PC-9 (cell line): Measurements from ENCODE around the gene NLGN2. TPM values are rescaled to one million over a fixed set of nuclear protein-coding genes. Genes with fewer than 3 reads are reported as not detected.

Source experiments
- BruUV-seq: library from RNA; stranded (reverse); fragments of 400-500 nt; replicated peaks from 2 replicates; lab custom pipeline; 2021; lab: Mats Ljungman, UMichigan
- CTCF ChIA-PET: fragments of 300-600 bp; sonication (Branson Sonifier 250); formaldehyde crosslinking; loops from one replicate; lab custom pipeline; 2022; ENCODE audit warnings: antibody characterized with exemption; lab: Charles Lee
- POLR2A ChIA-PET: fragments of 300-600 bp; sonication (Branson Sonifier 250); formaldehyde crosslinking; loops from one replicate; lab custom pipeline; 2022; ENCODE audit warnings: antibody characterized with exemption; ENCODE audit not compliant: unreplicated experiment; lab: Charles Lee
- DNase-seq, 2 experiments: peaks; one replicate each; pipeline versions ENCODE4 v3.0.0 to v3.0.0-alpha.2; 2015 to 2022; ENCODE audit warnings: mixed read lengths in 1 of 2
- H2AFZ ChIP-seq: fragments of 200-600 bp; sonication (generic); 2 replicates; pipeline ENCODE4 v1.8.1; 2017; ENCODE audit warnings: antibody characterized with exemption
- H3F3A ChIP-seq: fragments of 200-600 bp; sonication (generic); 2 replicates; pipeline ENCODE4 v1.8.1; 2017; ENCODE audit warnings: antibody characterized with exemption, mild to moderate bottlenecking, low read depth; ENCODE audit not compliant: insufficient read depth
- H3K27ac ChIP-seq: fragments of 200-600 bp; sonication (generic); 2 replicates; pipeline ENCODE4 v1.6.1; 2016; ENCODE audit warnings: mixed run types
- H3K27me3 ChIP-seq: fragments of 200-600 bp; sonication (generic); 2 replicates; pipeline ENCODE4 v1.6.1; 2016; ENCODE audit warnings: low read depth, mixed run types; ENCODE audit not compliant: insufficient read depth
- H3K36me3 ChIP-seq: fragments of 200-600 bp; sonication (generic); 2 replicates; pipeline ENCODE4 v1.6.1; 2016; ENCODE audit warnings: low read depth, mixed run types
- H3K4me1 ChIP-seq: fragments of 200-600 bp; sonication (generic); replicated peaks from 2 replicates; pipeline ENCODE4 v1.6.1; 2016; ENCODE audit warnings: mixed run types; ENCODE audit not compliant: insufficient read depth
- H3K4me2 ChIP-seq: fragments of 200-600 bp; sonication (generic); 2 replicates; pipeline ENCODE4 v1.6.1; 2017; ENCODE audit warnings: mixed run types
- H3K4me3 ChIP-seq: fragments of 200-600 bp; sonication (generic); 2 replicates; pipeline ENCODE4 v1.6.1; 2016; ENCODE audit warnings: mixed run types
- H3K79me2 ChIP-seq: fragments of 200-600 bp; sonication (generic); 2 replicates; pipeline ENCODE4 v1.6.1; 2017; ENCODE audit warnings: low read depth, mixed run types
- H3K9me2 ChIP-seq: fragments of 200-600 bp; sonication (generic); 2 replicates; pipeline ENCODE4 v1.8.1; 2017; ENCODE audit warnings: mild to moderate bottlenecking; ENCODE audit not compliant: insufficient read depth
- H3K9me3 ChIP-seq: fragments of 200-600 bp; sonication (generic); 2 replicates; pipeline ENCODE4 v1.8.1; 2016; ENCODE audit warnings: low read depth; ENCODE audit not compliant: insufficient read depth
- H4K20me1 ChIP-seq: fragments of 200-600 bp; sonication (generic); 2 replicates; pipeline ENCODE4 v1.8.1; 2017; ENCODE audit not compliant: insufficient read depth
- EZH2 ChIP-seq: fragments of 200-600 bp; sonication (generic); IDR thresholded peaks from 2 replicates; pipeline ENCODE4 v1.8.0; 2017; ENCODE audit warnings: antibody characterized with exemption, low read depth
- intact Hi-C: fragments of 100-400 bp; cut with micrococcal nuclease; formaldehyde crosslinking; loops from one replicate; pipeline ENCODE4 v1.10.0; 2022; ENCODE audit not compliant: unreplicated experiment
- total RNA-seq: library from RNA; stranded (reverse); gene quantifications from 2 replicates; pipeline ENCODE4 v1.2.3, GENCODE V29; 2021
- TF ChIP-seq, protein P1 (sequence below): fragments of 200-600 bp; sonication (generic); conservative IDR thresholded peaks from 2 replicates; pipeline ENCODE4 v1.6.1; 2017; ENCODE audit warnings: mixed run types, antibody characterized with exemption, mild to moderate bottlenecking, moderate library complexity

NLGN2 gene
- total RNA-seq, 1 experiment from 2014 or later: 86.3 TPM

DNA sequence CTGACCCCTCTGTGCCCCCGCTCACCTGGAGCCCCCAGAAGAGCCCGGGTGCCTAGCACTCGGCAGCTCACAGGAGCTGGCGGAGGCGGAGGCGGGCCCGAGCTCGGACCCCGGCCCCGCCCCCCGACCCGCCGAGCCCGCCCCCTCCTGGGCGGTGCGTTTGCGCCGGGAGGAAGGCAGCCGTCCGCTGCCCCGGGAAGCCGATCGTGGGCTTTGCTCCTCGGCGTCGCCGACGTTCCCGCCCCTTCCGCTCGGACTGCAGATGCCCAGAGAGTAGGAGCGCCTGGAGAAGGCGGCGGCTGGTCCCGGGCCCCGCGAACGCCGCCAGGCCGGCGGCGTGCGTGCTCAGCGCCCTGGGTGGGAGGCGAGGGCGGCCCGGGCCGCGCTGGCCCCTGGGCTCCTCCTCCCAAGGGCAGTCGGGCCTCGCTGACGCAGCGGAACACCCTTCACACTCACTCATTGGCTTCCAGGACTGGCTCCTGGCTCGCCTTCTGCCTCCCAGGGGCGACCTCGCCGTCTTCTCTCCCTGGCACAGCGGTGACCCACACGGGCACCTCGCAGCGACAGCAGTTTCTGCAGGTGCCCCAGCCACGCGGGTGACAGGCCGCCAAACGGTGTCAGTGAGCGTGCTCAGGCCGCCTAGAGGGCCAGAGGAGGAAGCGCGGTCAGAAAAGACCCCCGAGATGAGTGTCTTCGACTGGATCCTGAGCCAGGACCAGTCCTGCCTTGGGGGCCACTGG, 13.0 kb upstream of the NLGN2 start, which contains the start of gene PLSCR3:
Gene PLSCR3 (minus strand): TSS at position 74 of the 740 bp plus-strand sequence. CDS start 415 bp downstream, outside the sequence.
- H3F3A ChIP-seq: peaks cover 12% of the 10 kb centered on the region; the same call in 1 of the 2 replicates
- no peaks in the 10 kb centered on the region for H3K9me3 ChIP-seq
- H3K4me1 ChIP-seq: 0 out of 2 replicates have a peak, but pooled peaks cover 5% of the 10 kb centered on the region
- DNase-seq: peak; percentile 57 to 95
- POLR2A ChIA-PET: interaction anchor here (0.5 to 1.3 kb wide), 7 partner anchors 9 to 221 kb away, joined by 3 to 31 read pairs (median 4); partner anchors contain the start of genes TMEM102 and TMEM256
- CTCF ChIA-PET: interaction anchor here (1.0 kb wide), 1 partner anchor 41 kb away, joined by 3 read pairs; the partner anchor contains the start of gene TMEM102
- no peaks in the 10 kb centered on the region for H3K36me3 ChIP-seq
- H3K9me2 ChIP-seq: no peaks in the 10 kb centered on the region
- H3K79me2 ChIP-seq: no peaks in the 10 kb centered on the region
- TF ChIP-seq, protein P1, sequence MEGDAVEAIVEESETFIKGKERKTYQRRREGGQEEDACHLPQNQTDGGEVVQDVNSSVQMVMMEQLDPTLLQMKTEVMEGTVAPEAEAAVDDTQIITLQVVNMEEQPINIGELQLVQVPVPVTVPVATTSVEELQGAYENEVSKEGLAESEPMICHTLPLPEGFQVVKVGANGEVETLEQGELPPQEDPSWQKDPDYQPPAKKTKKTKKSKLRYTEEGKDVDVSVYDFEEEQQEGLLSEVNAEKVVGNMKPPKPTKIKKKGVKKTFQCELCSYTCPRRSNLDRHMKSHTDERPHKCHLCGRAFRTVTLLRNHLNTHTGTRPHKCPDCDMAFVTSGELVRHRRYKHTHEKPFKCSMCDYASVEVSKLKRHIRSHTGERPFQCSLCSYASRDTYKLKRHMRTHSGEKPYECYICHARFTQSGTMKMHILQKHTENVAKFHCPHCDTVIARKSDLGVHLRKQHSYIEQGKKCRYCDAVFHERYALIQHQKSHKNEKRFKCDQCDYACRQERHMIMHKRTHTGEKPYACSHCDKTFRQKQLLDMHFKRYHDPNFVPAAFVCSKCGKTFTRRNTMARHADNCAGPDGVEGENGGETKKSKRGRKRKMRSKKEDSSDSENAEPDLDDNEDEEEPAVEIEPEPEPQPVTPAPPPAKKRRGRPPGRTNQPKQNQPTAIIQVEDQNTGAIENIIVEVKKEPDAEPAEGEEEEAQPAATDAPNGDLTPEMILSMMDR: no peak; the same call in 1 of the 2 replicates
- no peak for TF ChIP-seq EZH2
- peak within 1 kb of the TSS; percentile 78 for H3K4me3 ChIP-seq
- H2AFZ ChIP-seq: peak within 1 kb of the TSS; percentile 83
- no TSS peak for BruUV-seq
- H3K27ac ChIP-seq: peak within 1 kb of the TSS; percentile 68
- peak within 1 kb of the TSS; percentile 95 for H3K4me2 ChIP-seq
- H3K27me3 ChIP-seq: no peaks in the 10 kb centered on the region
- intact Hi-C loops: loop anchor here (1.0 to 2.0 kb wide), 3 partner anchors 10 to 164 kb away; partner anchors contain the start of genes TMEM256 and TNFSF13
- H4K20me1 ChIP-seq: no peaks in the 10 kb centered on the region

DNA sequence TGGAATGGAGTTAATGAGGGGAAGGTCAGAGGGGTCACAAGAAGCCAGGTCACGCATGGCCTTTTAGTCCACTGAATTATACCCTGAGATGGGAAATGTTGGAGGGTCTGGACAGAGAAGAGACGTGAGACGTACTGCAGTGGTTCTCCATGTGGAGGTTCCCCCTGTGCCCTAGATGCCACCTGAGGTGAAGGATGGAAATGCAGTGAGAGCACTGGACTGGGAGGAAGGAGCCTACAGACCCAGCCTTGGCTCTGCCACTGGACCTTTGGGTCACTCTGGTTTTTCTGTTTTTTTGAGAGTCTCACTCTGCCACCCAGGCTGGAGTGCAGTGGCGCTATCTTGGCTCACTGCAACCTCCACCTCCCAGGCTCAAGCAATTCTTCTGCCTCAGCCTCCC, 11.5 kb upstream of the NLGN2 start:
- intact Hi-C loops: no loop called here
- ChIA-PET POLR2A (no interaction called here), CTCF (no interaction called here)
- no peak overlapping the region for H3K27ac ChIP-seq
- H3K36me3 ChIP-seq: no peaks in the 10 kb centered on the region
- TF ChIP-seq, protein P1: no peak
- TF ChIP-seq EZH2: no peak
- no peak overlapping the region for H2AFZ ChIP-seq
- no TSS peak for BruUV-seq
- H3K79me2 ChIP-seq: no peaks in the 10 kb centered on the region
- no peaks in the 10 kb centered on the region for H3K9me3 ChIP-seq
- no peak overlapping the region for H3K4me3 ChIP-seq
- H3K27me3 ChIP-seq: no peaks in the 10 kb centered on the region
- DNase-seq: no peak
- H3K4me1 ChIP-seq: peaks cover 12% of the 10 kb centered on the region
- no peak overlapping the region for H3K4me2 ChIP-seq
- peaks cover 15% of the 10 kb centered on the region; the same call in 1 of the 2 replicates for H3F3A ChIP-seq
- no peaks in the 10 kb centered on the region for H4K20me1 ChIP-seq
- no peaks in the 10 kb centered on the region for H3K9me2 ChIP-seq

DNA sequence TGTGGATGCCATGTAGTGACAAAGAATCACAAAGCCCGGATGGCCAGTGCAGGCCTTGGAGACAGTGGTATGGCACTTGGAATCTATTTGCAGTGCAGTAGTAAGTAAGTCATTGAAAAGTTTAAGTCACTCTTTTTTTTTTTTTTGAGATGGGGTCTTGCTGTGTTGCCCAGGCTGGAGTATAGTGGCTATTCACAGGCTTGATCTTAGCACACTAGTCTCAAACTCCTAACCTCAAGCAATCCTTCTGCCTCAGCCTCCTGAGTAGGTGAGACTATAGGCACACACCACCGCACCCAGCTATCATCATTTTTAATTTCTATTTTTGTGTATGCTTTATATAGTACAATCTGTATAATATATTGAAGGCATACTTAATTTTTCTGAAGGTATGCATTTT, 9.0 kb upstream of the NLGN2 start:
- no peaks in the 10 kb centered on the region for H3K9me3 ChIP-seq
- no peaks in the 10 kb centered on the region for H3K36me3 ChIP-seq
- DNase-seq: no peak
- no TSS peak for BruUV-seq
- POLR2A ChIA-PET: no interaction called here
- H3K27me3 ChIP-seq: no peaks in the 10 kb centered on the region
- H2AFZ ChIP-seq: no peak overlapping the region
- 0 out of 2 replicates have a peak, but pooled peaks cover 5% of the 10 kb centered on the region for H3K79me2 ChIP-seq
- H3K4me2 ChIP-seq: no peak overlapping the region
- H3F3A ChIP-seq: peaks cover 20% of the 10 kb centered on the region; the same call in 1 of the 2 replicates
- no peak overlapping the region for H3K27ac ChIP-seq
- CTCF ChIA-PET: interaction anchor here (0.6 to 0.7 kb wide), 2 partner anchors 117 kb away, joined by 3 to 4 read pairs; partner anchors contain the start of gene SLC2A4
- TF ChIP-seq, protein P1: no peak
- TF ChIP-seq EZH2: no peak
- intact Hi-C loops: no loop called here
- H3K4me3 ChIP-seq: no peak overlapping the region
- peaks cover 18% of the 10 kb centered on the region for H3K4me1 ChIP-seq
- no peaks in the 10 kb centered on the region for H3K9me2 ChIP-seq
- H4K20me1 ChIP-seq: no peaks in the 10 kb centered on the region
